ENCODE results near the gene LTC4S.
"Not testable (repeated sequence)": the region's sequence is repeated elsewhere in the genome, so short reads cannot be mapped to it uniquely, and the experiment has no call there.

LTC4S gene

DNA sequence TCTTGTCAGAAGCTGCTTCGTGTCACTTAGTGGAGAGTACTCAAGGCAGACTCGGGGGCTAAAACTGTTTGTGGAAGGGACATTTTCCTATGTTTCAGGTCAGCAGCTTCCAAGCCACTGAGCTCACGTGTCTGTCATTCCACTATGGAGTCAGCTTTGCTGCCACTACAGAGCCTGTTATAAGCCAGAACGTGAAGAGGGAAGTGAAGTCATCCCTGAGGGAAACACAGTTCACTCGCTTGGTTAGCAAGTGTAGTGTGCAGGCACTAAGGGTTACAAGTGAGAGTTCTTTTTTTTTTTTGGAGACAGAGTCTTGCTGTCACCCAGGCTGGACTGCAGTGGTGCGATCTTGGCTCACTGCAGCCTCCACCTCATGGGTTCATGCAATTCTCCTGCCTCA lies 24.5 kb upstream of the LTC4S start:
- DNase-seq (ENCODE audit: low read depth, low spot score), result no peak

DNA sequence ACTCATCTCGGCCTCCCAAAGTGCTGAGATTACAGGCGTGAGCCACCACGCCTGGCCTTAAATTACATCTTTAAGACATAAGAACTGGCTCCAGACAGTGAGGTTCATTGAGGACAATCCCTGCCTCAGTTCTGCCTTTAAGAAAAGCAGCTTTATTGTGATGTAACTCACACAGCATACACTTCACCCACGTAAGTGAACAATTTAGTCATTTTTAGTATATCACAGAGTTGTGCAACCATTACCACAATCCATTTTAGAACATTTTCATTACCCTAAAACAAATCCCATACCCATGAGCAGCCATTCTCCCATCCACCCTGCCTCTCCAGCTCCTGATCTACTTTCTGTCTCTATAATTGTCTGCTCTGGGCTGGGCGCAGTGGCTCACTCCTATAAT lies 24.0 kb upstream of the LTC4S start:
- no peak for DNase-seq (ENCODE audit: low read depth, low spot score)

DNA sequence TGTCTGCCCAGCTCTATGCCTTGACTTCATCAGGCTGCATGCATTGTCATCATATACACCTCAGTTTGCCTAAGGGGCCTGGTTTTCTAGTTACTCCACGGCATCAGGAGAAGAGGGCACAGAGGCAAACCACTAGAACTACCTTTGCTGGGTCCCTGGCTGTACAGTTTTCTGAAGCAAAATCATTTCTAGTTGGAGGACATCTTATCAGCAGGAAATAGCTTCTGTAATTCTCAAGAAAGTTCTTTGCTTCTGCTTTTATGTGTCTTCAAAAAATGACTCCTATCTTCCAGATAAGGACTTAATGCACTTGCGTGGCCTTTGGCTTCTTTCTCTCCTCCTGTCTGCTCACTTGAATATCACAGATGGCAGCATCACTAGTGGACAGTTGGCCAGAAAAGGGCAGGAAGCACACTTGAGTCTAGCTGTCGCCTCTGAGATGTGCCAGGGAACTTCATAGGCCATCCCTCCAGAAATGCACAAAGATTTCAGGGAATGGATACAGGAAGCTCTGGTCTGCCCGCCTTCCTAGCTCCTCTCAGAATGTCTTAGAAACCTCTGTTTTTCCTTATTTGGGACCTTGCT lies 22.4 kb upstream of the LTC4S start:
- DNase-seq (ENCODE audit: low read depth, low spot score), result no peak

DNA sequence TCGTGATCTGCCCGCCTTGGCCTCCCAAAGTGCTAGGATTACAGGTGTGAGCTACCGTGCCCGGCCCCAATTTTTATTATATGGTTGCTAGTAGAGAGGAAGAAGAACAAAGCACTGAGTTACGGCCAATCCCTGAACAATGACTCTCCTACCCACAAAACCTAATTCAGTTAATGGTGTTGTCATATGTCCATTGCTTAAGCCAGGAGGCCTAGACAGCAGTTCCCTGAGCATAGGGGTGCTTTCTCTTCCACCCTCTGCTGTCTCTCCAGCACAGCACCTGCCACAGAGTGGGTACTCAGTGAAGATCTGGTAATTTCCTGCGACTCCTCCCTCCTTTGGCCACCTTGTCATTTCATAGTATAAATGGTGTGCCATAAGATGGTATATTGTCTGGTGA lies 21.4 kb upstream of the LTC4S start:
- DNase-seq (ENCODE audit: low read depth, low spot score), result no peak

DNA sequence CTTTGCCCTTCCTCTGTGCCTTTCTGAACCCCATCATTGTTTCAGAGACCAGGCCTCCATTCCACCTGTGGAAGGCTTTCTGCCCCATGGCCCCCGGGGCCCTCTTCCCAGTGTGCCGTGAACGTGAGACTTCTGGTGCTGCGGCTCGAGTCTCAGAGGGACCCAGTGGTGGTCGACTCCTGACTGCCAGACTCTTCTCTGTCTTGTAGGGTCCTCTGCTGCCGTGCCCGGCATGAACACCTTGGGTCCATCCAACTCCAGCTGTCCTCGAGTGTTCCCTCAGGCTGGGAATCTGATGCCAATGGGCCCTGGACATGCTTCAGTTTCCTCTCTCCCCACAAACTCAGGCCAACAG lies 20.1 kb upstream of the LTC4S start:
- no peak for DNase-seq (ENCODE audit: low read depth, low spot score)

DNA sequence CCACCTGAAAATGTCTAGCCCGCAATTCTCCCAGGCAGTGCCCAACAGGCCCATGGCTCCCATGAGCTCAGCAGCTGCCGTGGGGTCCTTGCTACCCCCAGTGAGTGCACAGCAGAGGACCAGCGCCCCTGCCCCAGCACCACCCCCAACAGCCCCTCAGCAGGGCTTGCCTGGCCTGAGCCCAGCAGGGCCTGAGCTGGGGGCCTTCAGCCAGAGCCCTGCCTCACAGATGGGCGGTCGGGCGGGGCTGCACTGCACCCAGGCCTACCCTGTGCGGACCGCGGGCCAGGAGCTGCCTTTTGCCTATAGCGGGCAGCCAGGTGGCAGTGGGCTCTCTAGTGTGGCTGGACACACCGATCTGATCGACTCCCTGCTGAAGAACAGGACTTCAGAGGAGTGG lies 19.3 kb upstream of the LTC4S start:
- no peak for DNase-seq (ENCODE audit: low read depth, low spot score)

DNA sequence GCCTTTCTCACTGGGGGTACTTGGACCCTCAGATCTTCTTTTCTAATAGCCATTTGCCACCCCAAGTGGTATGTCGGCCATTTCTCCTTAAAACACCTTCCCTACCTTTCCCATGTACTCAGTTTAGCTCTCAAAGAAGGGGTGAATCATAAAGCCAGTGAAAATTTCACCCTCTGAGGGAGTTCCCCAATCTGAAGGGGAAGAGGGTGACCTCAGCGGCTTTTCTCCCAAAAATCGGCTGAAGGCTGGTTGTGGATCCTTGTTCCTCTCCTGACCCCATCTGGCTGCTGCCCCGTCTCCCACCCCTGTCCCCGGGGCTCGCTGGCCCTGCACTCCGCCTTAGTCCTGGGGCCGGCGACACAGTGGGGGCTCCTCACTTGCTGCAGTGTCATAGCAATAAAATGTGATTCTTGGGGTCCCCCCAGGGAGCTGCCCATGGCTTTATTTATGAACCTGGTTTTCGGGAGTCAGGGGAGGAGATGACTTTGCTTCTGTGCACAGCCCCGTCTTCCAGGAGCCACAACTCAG lies 17.3 kb upstream of the LTC4S start:
- DNase-seq (ENCODE audit: low read depth, low spot score), result no peak

DNA sequence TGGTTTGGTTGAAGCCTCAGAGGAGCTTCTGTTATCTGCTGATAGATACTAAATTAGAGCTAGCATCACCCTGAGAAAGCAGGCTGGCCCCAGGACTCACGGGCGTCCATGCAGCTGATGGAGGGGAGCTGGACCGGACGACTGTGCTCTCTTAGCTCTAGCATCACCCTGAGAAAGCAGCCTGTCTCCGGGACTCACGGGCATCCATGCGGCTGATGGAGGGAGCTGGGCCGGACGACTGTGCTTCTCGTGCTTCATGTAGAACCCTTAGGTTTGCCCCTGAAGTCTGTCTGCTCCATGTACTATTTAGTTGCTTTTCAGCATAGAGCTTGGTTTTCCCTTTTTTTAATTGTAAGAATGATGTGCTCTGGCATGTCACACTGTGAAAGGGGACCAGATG lies 16.3 kb upstream of the LTC4S start:
- no peak for DNase-seq (ENCODE audit: low read depth, low spot score)

DNA sequence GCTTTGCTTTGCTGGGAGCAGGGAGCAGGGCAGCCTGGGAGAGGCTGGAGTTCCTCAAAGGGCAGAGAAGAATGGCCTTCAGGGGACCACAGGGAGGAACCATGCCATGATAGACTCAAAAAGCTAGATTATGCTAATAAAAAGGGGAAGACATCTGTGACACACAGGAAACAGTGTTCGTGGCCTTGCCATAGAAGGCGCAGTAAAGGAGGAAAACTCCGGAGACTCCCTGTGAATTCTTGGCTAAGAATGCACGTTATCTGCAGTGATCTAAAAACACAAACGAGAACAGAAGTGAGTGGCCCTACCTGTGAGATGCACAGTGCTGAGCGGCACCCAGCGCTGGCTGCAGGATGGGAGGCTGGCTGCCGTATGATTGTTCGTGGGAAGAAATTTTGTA lies 15.9 kb upstream of the LTC4S start:
- no peak for DNase-seq (ENCODE audit: low read depth, low spot score)

DNA sequence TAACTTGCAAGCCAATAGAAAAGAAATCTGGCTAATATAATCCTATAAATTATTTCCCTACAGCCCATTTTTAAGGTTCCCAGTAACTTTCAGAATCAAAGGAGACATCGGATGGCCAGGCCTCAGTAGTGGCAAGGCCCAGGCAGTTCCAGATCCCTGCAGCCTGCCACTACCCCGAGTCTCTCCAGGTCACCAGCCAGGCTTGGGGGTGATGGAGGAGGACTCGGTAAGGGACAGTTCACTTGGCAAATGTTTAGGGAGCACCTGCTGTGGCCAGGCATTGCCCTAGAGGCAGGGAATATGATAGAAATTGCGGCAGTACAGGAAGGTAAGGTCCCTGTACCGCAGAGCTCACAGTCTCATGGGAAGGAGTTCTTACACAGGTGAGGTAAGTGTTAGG lies 15.2 kb upstream of the LTC4S start:
- DNase-seq (ENCODE audit: low read depth, low spot score), result no peak

DNA sequence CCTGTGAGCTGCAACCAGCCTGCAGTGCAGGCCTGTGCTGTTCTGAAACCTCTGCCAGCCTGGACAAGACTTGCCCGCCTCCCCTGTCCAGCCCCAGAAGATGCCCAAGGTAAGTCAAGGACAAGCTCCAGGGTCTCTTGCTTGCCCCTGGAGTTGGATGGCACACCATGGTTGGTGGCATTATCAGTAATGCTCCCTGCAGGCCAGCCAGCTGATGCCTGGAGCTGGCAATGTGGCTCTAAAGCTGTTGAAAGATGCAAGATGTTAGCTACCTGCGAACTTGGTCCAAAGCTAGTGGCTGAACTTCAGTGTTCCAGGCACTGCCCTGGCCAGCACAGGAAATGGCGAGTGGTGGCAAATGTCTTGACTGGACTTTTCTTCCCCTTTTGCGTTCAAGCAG lies 14.0 kb upstream of the LTC4S start:
- DNase-seq (ENCODE audit: low read depth, low spot score), result no peak

DNA sequence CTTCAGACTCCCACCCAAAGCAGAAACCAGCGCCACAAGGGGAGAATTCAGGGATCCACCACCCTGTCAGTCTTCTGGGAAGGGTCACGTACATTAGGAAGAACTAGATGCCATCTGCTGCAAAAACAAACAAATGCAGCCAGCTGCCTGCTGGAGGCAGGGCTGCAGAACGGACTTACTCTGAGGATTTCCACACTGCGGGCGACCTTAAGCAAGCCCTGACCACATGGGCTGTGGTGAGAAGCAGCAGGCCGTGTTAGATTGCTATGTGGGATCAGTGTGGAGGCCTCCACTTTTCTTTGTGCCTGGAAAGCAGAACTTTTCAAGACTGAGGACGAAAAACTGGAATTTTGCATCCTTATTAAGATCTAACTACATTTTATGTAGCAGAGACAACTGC lies 13.4 kb upstream of the LTC4S start:
- DNase-seq (ENCODE audit: low read depth, low spot score), result no peak

DNA sequence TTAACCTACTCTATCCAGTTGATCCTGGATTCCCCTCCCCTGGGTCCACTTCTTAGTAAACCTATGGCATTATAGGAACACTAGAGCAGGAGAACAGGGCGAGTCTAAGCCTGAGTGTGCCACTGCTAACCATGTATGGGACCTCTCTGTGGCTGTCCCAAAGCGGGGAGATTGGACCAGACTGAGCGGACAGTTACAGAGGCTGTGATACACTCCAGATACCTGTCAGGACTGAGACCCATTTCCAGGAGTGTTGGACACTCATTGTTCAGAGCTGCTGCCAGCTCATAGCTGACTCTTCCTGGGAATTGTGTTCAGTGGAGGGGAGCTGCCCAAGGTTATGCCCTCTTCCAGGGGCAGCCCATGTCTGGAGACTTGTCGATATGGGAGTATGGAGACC lies 11.9 kb upstream of the LTC4S start:
- no peak for DNase-seq (ENCODE audit: low read depth, low spot score)

DNA sequence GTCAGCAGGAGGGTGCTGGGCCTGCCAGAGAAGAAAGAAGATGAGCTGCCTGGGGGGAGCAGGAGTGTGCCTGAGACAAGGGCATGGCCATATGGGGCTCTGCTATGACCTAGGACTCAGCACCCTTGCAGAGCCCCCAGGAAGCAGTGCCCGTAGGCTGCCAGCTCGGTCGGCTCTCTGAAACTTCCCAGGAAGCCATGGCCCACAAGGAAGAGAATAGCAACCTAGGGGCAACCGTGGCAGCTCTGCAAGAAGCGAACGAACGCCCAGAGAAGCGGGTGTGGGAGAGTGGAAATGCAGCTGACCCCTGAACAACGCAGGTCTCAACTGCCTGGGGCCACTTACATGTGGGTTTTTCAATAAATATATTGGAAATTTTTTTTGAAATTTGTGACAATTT lies 10.7 kb upstream of the LTC4S start:
- no peak for DNase-seq (ENCODE audit: low read depth, low spot score)

DNA sequence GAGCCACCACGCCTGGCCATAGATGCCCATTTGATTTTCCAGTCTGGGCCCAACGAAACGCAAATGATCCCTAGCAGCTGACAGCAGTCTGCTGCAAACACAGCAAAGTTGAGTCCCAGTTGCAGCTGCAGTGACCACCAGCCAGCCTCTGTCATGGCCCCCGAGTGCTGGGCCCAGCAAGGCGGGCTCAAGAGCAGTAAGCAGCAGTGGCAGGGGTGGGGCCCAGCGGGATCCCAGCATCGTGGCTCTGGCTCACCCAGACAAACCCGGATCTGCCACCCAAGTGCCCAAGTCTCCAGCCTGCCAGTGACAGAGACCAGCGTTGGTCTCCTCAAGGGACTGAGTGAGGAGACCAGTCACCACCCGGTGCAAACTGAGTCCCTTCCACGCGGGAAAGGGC lies 6.9 kb upstream of the LTC4S start:
- DNase-seq (ENCODE audit: low read depth, low spot score), result no peak

DNA sequence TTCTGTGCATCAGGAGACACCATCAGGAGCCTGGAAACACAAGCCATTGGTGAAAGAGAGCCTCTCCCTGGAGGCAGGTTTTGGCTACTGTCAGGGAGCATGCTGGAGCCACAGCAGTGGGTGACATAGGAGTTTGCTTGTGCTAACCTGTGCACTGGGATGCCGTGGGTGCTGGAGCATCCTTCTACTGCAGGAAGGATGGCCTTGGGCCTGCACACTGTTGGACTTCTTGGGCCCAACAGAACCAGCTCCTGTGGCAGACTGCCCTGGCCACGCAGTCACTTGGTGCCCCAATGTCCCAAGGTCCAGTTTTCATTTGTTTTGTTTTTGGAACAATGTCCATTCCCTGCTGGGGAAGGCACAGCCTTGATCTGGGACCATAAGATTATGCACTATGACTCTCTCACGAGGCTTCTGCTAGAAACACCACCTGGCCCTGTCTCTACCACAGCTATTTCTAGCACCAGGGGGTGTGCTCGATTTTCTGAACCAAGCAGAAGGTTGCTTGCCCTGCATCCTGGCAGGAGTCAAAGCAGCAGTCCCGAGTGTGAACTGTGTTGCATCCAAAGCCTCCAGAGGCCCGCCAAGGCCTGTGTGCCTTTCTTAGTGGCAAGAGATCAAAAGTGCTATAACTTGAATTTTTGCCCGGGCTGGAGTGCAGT lies 5.5 kb upstream of the LTC4S start:
- DNase-seq (ENCODE audit: low read depth, low spot score), result no peak

DNA sequence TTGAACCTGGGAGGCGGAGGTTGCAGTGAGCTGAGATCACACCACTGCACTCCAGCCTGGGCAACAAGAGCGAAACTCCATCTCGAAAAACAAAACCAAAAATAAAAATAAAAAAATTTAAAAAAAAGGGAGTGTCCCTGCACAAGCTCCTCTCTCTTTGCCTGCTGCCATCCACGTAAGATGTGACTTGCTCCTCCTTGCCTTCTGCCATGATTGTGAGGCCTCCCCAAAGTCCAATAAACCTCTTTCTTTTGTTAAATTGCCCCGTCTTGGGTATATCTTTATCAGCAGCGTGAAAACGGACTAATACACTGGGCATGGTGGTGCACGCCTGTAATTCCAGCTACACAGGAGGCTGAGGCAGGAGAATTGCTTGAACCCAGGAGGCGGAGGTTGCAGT lies 4.5 kb upstream of the LTC4S start:
- DNase-seq (ENCODE audit: low read depth, low spot score), result not testable (repeated sequence)

DNA sequence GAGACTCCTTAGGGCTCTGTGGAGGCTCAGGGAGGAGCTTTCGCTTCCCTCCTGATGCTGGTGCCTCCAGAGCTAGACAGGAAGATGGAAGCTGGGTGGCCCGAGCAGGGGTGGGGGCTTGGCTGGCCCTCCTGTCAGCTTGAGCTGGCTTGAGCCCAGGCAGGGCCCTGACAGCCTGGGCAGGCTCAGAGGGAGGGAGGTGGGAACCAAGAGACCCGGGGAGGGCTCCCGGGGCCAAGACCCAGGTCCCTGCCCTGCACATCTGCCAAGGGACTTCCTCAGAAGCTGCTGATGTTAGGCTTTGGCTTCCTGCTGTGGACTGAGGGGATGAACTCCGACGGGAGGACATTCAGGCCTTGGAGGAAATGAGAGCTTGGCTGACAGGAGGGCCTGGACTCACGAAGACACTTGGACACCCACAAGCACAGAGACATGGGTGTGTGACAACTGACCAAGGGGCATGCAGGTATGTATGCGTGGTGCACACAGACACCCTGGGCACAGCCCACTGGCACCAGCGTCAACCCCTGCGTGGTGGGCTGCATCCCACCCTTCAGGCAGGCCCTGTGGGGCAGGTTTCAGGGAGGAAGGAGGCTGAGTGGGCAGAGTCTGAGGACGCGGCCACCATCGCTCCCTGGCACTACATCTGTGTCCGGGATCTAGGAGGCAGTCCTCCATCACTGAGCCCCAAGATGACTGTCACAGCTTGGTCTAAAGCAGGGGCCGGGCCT lies 1.7 kb upstream of the LTC4S start:
- DNase-seq (ENCODE audit: low read depth, low spot score), result no peak

DNA sequence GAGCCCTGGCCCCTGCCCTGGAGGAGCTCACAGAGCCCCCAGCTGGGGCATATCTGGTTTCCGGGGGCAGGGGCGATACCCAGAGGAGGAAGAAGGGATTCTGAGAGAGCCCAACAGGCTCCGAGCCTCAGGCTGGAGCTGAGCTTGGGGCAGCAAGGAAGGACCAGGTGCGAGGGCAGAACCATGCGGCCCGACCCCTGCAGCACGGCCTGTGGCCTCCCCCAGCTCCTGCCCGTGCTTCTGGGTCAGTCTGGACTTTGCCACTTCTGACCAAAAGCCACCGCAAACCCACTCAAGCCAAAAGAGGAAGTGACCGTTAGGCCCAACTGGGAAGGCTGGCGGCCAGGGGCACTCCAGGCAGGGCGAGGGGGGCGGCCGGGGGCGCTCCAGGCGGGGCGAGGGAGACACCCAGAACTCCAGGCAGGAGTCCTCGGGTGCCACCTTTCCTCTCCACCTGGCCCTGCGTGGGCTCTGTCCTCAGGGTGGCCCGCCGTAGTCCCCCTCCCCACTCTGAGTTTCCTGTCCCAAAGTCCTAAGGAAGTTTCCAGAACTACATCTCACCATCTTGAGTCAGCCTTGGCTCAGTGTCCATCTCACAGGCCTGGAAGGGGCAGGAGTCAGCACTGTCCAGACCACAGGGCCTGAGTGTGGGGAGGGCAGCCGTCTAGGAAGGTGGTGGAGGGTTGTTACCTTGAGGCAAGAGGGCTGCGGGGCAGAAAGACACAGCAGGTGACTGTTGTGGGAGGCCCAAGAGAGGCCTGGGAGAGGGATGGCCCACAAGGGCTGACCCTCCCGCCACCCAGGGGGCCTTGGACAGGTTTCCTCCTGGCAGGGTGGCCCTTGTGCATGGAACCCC lies 946 bp upstream of the LTC4S start:
- DNase-seq (ENCODE audit: low read depth, low spot score), result no peak

DNA sequence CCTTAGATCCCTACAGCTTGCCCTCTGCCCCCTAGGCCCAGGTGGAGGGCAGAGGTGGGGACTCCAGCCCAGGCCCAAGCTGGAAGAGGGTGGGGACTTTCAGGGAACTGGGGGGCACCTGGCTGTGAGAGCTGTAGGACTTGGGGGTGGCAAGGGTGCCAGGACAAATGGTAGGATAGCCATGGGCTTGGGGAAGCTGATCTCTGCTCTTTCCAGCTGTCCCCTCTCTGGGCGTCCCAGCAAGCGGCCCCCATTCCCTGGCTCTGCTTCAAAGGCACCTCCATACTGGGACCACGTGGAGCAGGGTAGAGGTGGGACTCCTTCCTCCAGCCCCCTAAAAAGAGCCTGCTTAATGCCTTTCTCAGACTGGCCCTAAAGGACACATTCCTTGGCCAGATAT lies 385 bp downstream of the LTC4S start:
- DNase-seq (ENCODE audit: low read depth, low spot score), result no peak

DNA sequence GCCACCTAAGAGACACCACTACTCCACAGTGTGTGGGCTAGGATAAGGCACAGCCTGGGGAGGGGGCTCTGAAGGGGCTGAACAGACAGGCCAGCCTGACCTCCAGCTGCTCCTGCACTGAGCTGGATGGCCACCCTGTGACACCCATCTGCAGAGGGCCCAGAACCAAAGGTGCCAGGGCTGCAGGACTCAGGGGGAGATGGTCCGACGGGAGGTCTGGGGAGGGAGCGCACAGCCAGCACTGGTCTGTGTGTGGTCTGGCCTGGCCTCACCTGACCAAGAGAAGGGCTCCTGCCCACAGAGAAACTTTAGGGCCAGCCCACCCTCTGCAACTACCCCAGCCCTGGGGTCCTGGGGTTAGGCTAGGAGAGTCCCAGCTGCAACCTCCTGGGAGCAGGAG lies 789 bp downstream of the LTC4S start:
- no peak for DNase-seq (ENCODE audit: low read depth, low spot score)
